SU-DHL-6 (cell line): ENCODE data around the gene ANKRD33.

Experiments used
- H2AFZ ChIP-seq: fragments of 200-600 bp; sonication (generic); 2 replicates; pipeline ENCODE4 v1.6.1; 2014; ENCODE audit warnings: low read depth, mild to moderate bottlenecking, moderate library complexity, mixed read lengths, antibody characterized with exemption, low read length; ENCODE audit not compliant: severe bottlenecking
- H3F3A ChIP-seq: fragments of 200-600 bp; shearing (Covaris generic); 2 replicates; pipeline ENCODE4 v1.6.0; 2016; ENCODE audit warnings: antibody characterized with exemption, mild to moderate bottlenecking; ENCODE audit not compliant: insufficient read depth
- H3K27ac ChIP-seq: fragments of 200-600 bp; sonication (generic); 2 replicates; pipeline ENCODE4 v1.5.1; 2016; ENCODE audit warnings: low read depth, mild to moderate bottlenecking, low read length, moderate library complexity, mixed read lengths
- H3K27me3 ChIP-seq: fragments of 200-600 bp; sonication (generic), shearing (Covaris generic); 2 replicates; pipeline ENCODE4 v1.6.0; 2014; ENCODE audit warnings: mild to moderate bottlenecking, low read length
- H3K36me3 ChIP-seq: fragments of 200-600 bp; sonication (generic); 2 replicates; pipeline ENCODE4 v1.6.1; 2014; ENCODE audit warnings: mild to moderate bottlenecking, low read length, mixed read lengths
- H3K4me2 ChIP-seq: fragments of 300-600, 200-600 bp; shearing (Covaris generic), sonication (generic); 2 replicates; pipeline ENCODE4 v1.6.0; 2014; ENCODE audit warnings: low read length, low read depth, mild to moderate bottlenecking; ENCODE audit not compliant: poor library complexity, severe bottlenecking
- H3K4me3 ChIP-seq: fragments of 200-600 bp; sonication (generic); 2 replicates; pipeline ENCODE4 v1.5.1; 2014; ENCODE audit warnings: antibody characterized with exemption, low read length, mild to moderate bottlenecking, mixed read lengths; ENCODE audit not compliant: insufficient read depth, poor library complexity, severe bottlenecking
- H3K79me2 ChIP-seq: fragments of 200-600 bp; sonication (generic); 2 replicates; pipeline ENCODE4 v1.6.1; 2014; ENCODE audit warnings: mild to moderate bottlenecking, low read length, moderate library complexity; ENCODE audit not compliant: insufficient read depth
- H3K9ac ChIP-seq: fragments of 200-600 bp; sonication (generic); 2 replicates; pipeline ENCODE4 v1.7.0; 2014; ENCODE audit warnings: mild to moderate bottlenecking, low read length
- H3K9me2 ChIP-seq: fragments of 200-600 bp; sonication (generic); replicated peaks from 2 replicates; pipeline ENCODE4 v1.6.1; 2014; ENCODE audit warnings: low read length; ENCODE audit not compliant: insufficient read depth
- H3K9me3 ChIP-seq: fragments of 200-600 bp; sonication (generic); 2 replicates; pipeline ENCODE4 v1.6.1; 2014; ENCODE audit warnings: low read length, mixed read lengths; ENCODE audit not compliant: insufficient read depth
- H4K20me1 ChIP-seq: fragments of 200-600 bp; sonication (generic); 2 replicates; pipeline ENCODE4 v1.6.1; 2014; ENCODE audit warnings: low read depth, mild to moderate bottlenecking, antibody characterized with exemption, low read length, moderate library complexity, mixed read lengths
- EZH2phosphoT487 ChIP-seq: fragments of 200-600 bp; sonication (generic), shearing (Covaris generic); conservative IDR thresholded peaks from 2 replicates; pipeline ENCODE4 v1.6.1; 2018; ENCODE audit warnings: mild to moderate bottlenecking, antibody characterized with exemption, low read length, moderate library complexity, mixed read lengths
- TF ChIP-seq, protein P1 (sequence below): fragments of 200-600 bp; sonication (generic); IDR thresholded peaks from one replicate; pipeline ENCODE4 v1.5.1; 2017; ENCODE audit warnings: antibody characterized with exemption, mild to moderate bottlenecking, low read length, moderate library complexity; ENCODE audit not compliant: insufficient read depth, poor library complexity, severe bottlenecking

ANKRD33 gene

GRCh38 chr12:51864833-51865670 lies 22.9 kb upstream of the ANKRD33 start:
- Histone ChIP-seq H4K20me1 (no peaks in the 10 kb centered on the region), H3K27me3 (no peaks in the 10 kb centered on the region), H3F3A (no peaks in the 10 kb centered on the region), H3K9ac (no peak overlapping the region), H3K79me2 (no peaks in the 10 kb centered on the region), H3K4me2 (no peak overlapping the region), H3K9me2 (no peaks in the 10 kb centered on the region), H3K27ac (no peak overlapping the region), H3K4me3 (no peak overlapping the region), H3K36me3 (no peaks in the 10 kb centered on the region), H2AFZ (no peak overlapping the region), H3K9me3 (no peaks in the 10 kb centered on the region)
- TF ChIP-seq, protein P1, sequence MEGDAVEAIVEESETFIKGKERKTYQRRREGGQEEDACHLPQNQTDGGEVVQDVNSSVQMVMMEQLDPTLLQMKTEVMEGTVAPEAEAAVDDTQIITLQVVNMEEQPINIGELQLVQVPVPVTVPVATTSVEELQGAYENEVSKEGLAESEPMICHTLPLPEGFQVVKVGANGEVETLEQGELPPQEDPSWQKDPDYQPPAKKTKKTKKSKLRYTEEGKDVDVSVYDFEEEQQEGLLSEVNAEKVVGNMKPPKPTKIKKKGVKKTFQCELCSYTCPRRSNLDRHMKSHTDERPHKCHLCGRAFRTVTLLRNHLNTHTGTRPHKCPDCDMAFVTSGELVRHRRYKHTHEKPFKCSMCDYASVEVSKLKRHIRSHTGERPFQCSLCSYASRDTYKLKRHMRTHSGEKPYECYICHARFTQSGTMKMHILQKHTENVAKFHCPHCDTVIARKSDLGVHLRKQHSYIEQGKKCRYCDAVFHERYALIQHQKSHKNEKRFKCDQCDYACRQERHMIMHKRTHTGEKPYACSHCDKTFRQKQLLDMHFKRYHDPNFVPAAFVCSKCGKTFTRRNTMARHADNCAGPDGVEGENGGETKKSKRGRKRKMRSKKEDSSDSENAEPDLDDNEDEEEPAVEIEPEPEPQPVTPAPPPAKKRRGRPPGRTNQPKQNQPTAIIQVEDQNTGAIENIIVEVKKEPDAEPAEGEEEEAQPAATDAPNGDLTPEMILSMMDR, result no peak
- no peak for TF ChIP-seq EZH2phosphoT487

- no peak overlapping the region for H3K9ac ChIP-seq
- no peaks in the 10 kb centered on the region for H4K20me1 ChIP-seq
- H3K4me3 ChIP-seq, result no peak overlapping the region
- H3F3A ChIP-seq, result no peaks in the 10 kb centered on the region
- no peak overlapping the region for H3K27ac ChIP-seq
- H3K79me2 ChIP-seq, result no peaks in the 10 kb centered on the region
- H3K36me3 ChIP-seq, result no peaks in the 10 kb centered on the region
- H3K4me2 ChIP-seq, result no peak overlapping the region
- H3K9me2 ChIP-seq, result no peaks in the 10 kb centered on the region
- no peaks in the 10 kb centered on the region for H3K9me3 ChIP-seq
- TF ChIP-seq, protein P1, result no peak
- TF ChIP-seq EZH2phosphoT487, result no peak
- H2AFZ ChIP-seq, result no peak overlapping the region
- H3K27me3 ChIP-seq, result no peaks in the 10 kb centered on the region
Observed at GRCh38 chr12:51865757-51866270, 22.1 kb upstream of the ANKRD33 start.

DNA sequence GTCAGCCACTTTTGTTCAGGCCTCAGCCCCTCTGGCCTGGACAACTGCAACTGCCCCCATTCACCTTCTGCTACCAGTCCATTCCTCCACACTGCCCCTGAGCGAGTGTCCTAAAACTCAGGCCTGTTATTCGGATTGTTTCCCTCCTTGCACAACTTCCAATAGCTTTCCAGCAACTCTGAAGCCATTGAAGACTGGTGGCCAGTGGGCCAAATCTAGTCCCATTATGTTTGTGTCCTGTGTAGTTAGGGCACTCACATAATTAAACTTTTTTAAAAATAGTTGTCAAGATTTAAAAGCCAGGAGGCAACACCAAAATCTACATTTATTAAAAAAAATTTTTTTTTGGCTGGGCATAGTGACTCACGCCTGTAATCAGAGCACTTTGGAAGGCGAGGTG lies 21.6 kb upstream of the ANKRD33 start:
- Histone ChIP-seq H3K27ac (no peak overlapping the region), H2AFZ (no peak overlapping the region), H4K20me1 (no peaks in the 10 kb centered on the region), H3K27me3 (no peaks in the 10 kb centered on the region), H3K9me3 (no peaks in the 10 kb centered on the region), H3K79me2 (no peaks in the 10 kb centered on the region), H3K9me2 (no peaks in the 10 kb centered on the region), H3K36me3 (no peaks in the 10 kb centered on the region), H3K4me2 (no peak overlapping the region), H3F3A (no peaks in the 10 kb centered on the region), H3K9ac (no peak overlapping the region), H3K4me3 (no peak overlapping the region)
- TF ChIP-seq EZH2phosphoT487, result no peak
- TF ChIP-seq, protein P1, result no peak
